Effector memory CD4-positive, alpha-beta T cell (primary cell): ENCODE data around the gene VSTM4.

Experiments
- DNase-seq, 3 donors: peaks; one replicate each; pipeline ENCODE4 v3.0.0-alpha.2; 2020
- H3K27ac ChIP-seq: 2 replicates; pipeline ENCODE4 v1.7.0; 2013; ENCODE audit warnings: mild to moderate bottlenecking, low read length, moderate library complexity; ENCODE audit not compliant: insufficient read depth, poor library complexity, severe bottlenecking
- H3K27me3 ChIP-seq: replicated peaks from 2 replicates; pipeline ENCODE4 v1.7.0; 2013; ENCODE audit warnings: mild to moderate bottlenecking, low read length; ENCODE audit not compliant: insufficient read depth, control insufficient read depth, poor library complexity, severe bottlenecking
- H3K36me3 ChIP-seq: 2 replicates; pipeline ENCODE4 v1.7.0; 2013; ENCODE audit warnings: mild to moderate bottlenecking, low read length, moderate library complexity; ENCODE audit not compliant: control insufficient read depth, insufficient read depth
- H3K4me1 ChIP-seq: 2 replicates; pipeline ENCODE4 v1.7.0; 2013; ENCODE audit warnings: low read length, mild to moderate bottlenecking; ENCODE audit not compliant: control insufficient read depth, insufficient read depth, poor library complexity, severe bottlenecking
- H3K4me3 ChIP-seq: 2 replicates; pipeline ENCODE4 v1.7.0; 2013; ENCODE audit warnings: low read length, low read depth, mild to moderate bottlenecking; ENCODE audit not compliant: insufficient read depth, poor library complexity, severe bottlenecking
- H3K9me3 ChIP-seq: 2 replicates; pipeline ENCODE4 v1.7.0; 2013; ENCODE audit warnings: mild to moderate bottlenecking, low read length, moderate library complexity; ENCODE audit not compliant: control insufficient read depth

The VSTM4 gene

DNA sequence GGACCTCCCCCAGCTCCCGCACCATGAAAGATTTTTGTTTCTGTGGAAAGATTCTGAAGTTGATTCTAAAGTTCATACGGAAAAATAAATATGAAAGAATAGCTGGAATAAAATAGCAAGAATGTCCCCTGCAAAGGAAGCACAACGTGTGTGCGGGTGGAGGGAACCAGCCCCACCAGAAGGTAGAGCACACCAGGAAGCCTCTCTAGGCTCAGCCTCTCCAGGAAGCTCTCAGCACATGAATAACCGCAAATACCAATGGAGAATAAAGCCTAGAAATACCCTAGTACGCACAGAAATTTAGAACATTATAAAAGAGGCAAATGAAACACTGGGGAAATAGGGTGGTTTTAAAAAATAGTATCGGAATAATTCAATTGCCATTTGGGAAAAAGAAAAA lies 43.1 kb upstream of the VSTM4 start:
- Histone ChIP-seq H3K4me1 (no peaks in the 10 kb centered on the region), H3K27ac (no peak overlapping the region), H3K36me3 (no peaks in the 10 kb centered on the region), H3K4me3 (no peak overlapping the region), H3K9me3 (no peaks in the 10 kb centered on the region), H3K27me3 (no peaks in the 10 kb centered on the region)
- no peak for DNase-seq

DNA sequence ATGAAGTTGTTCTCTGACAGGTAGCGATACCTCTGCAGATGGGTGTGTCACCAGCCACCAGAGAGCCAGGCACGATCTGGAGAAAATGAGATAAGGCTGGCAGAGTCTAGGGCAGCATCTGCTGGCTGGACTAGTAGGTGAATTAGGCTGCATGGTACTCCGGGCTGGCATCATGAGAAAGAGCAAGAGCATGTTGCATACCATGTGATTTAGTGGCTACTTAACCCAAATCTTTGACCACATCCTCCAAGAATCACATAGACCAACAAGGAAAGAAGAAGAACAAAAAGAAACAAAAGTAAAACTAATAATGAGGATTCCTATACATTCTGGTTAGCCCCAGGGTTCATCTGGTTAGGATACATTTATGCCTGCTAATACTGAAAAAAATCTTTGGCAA lies 41.9 kb upstream of the VSTM4 start:
- no peaks in the 10 kb centered on the region for H3K27me3 ChIP-seq
- no peaks in the 10 kb centered on the region for H3K9me3 ChIP-seq
- H3K4me3 ChIP-seq: no peak overlapping the region
- no peak for DNase-seq
- H3K36me3 ChIP-seq: no peaks in the 10 kb centered on the region
- no peak overlapping the region for H3K27ac ChIP-seq
- no peaks in the 10 kb centered on the region for H3K4me1 ChIP-seq

DNA sequence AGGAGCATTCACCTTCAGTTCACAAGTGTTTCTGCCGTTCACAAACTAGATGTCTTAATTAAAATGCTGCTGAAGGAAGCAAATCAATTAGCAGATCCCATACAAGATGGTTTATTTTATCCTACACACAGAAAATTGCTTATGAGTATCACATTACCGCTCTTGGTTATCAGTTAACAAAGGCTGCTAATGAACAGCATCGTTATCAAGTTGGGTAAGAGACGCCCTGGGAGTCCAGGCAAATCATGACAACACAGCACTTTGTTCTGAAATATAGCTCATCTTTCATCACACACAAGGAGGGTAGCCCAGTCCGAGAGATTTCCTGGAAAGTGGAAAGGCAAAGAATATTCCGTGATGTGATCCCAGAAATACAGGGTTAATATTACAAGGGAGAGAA lies 39.3 kb upstream of the VSTM4 start:
- Histone ChIP-seq H3K36me3 (no peaks in the 10 kb centered on the region), H3K4me1 (no peaks in the 10 kb centered on the region), H3K4me3 (no peak overlapping the region), H3K27ac (no peak overlapping the region), H3K9me3 (no peaks in the 10 kb centered on the region), H3K27me3 (no peaks in the 10 kb centered on the region)
- no peak for DNase-seq

DNA sequence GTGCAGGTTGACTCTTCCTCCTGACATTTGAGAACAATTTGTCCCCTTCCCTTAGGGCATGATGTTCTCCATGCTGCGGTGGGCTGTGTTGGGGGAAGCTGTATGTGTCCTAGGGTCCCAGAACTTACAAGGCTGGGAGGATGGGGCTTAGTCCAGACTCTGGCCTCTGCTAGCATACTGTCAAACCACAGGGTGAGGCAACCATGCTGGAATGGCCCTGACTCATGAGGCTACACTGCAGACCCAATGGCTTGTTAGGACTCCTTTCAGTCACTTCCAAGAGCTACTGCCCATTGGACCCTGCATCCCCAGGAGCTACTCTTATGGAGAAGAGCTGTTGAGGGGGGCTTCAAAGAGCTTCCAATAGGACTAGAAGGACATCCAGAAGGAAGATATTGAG lies 38.6 kb upstream of the VSTM4 start:
- no peaks in the 10 kb centered on the region for H3K27me3 ChIP-seq
- H3K27ac ChIP-seq: no peak overlapping the region
- no peaks in the 10 kb centered on the region for H3K9me3 ChIP-seq
- no peak overlapping the region for H3K4me3 ChIP-seq
- DNase-seq: no peak
- H3K4me1 ChIP-seq: no peaks in the 10 kb centered on the region
- H3K36me3 ChIP-seq: no peaks in the 10 kb centered on the region

DNA sequence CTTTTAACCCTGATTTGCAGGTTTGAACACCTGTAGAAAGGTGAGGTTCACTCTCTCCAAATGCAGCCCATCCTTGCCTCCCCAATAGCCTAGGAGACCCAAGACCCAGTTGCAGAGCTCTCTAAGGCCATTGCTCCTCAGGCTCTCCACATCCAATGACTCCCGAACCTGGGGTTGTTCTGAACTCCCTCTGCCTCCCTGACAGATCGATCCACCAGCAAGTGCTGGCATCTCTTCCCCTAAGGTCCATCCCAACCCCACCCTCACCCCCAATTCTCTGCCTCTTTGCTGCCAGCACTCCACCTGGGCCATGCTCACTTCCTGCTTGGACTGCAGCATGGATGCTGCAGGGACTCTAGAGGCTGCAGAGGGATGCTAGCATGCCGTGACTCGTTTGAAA lies 37.8 kb upstream of the VSTM4 start:
- no peak overlapping the region for H3K27ac ChIP-seq
- H3K4me3 ChIP-seq: no peak overlapping the region
- no peaks in the 10 kb centered on the region for H3K36me3 ChIP-seq
- no peaks in the 10 kb centered on the region for H3K4me1 ChIP-seq
- no peak for DNase-seq
- no peaks in the 10 kb centered on the region for H3K27me3 ChIP-seq
- H3K9me3 ChIP-seq: no peaks in the 10 kb centered on the region

DNA sequence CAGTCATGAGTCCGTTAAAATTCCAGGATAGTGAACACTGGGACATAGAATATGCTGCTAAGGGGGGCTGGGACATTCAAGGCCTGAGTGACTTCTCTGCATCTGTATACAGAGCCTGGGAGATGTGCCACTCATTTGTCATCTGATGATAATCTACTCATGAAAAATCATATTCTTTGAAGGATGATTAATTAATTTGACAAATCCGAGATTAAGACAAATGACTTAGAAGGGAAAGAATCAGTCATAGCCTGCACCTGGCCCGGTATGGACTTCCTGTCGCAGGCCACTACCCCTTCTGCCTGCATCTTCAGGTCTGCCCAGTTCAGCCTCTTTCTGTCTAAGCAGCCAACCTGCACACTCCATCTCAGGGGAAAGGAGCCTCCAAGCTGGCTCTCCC lies 37.3 kb upstream of the VSTM4 start:
- Histone ChIP-seq H3K4me1 (no peaks in the 10 kb centered on the region), H3K27ac (no peak overlapping the region), H3K36me3 (no peaks in the 10 kb centered on the region), H3K4me3 (no peak overlapping the region), H3K27me3 (no peaks in the 10 kb centered on the region), H3K9me3 (no peaks in the 10 kb centered on the region)
- DNase-seq: no peak

DNA sequence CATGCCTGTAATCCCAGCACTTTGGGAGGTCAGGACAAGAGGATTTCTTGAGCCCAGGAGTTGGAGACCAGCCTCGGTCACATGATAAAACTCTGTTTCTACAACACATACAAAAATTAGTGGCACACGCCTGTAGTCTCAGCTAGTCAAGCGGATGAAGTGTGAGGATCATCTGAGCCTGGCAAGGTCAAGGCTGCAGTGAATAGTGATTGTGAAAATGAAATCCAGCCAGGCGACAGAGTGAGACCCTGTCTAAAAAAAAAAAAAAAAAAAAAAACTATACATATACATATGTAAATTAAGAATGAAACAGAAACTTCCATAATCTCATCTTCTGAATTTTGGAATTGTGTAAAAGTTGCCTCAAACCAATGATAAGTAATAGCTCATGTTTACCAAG lies 36.7 kb upstream of the VSTM4 start:
- Histone ChIP-seq H3K27ac (no peak overlapping the region), H3K36me3 (no peaks in the 10 kb centered on the region), H3K4me3 (no peak overlapping the region), H3K9me3 (no peaks in the 10 kb centered on the region), H3K4me1 (no peaks in the 10 kb centered on the region), H3K27me3 (no peaks in the 10 kb centered on the region)
- DNase-seq: no peak

DNA sequence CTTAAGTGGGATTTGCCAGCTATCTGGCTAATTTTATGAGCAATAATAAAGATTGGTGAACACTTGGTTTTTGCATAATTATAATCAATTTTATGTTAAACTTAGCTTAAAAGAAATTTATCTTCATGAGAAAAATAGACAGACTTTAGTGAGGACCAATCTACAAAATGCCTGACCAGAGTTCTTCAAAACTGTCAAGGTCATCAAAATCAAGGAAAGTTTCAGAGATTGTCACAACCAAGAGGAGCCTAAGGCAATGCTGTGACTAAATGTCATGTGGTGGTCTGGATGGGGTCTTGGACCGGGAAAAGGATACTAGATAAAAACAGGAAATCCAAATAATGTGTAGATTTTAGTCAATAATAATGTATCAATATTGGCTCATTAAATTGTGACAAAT lies 36.2 kb upstream of the VSTM4 start:
- Histone ChIP-seq H3K27ac (no peak overlapping the region), H3K9me3 (no peaks in the 10 kb centered on the region), H3K27me3 (no peaks in the 10 kb centered on the region), H3K4me3 (no peak overlapping the region), H3K4me1 (no peaks in the 10 kb centered on the region), H3K36me3 (no peaks in the 10 kb centered on the region)
- no peak for DNase-seq

DNA sequence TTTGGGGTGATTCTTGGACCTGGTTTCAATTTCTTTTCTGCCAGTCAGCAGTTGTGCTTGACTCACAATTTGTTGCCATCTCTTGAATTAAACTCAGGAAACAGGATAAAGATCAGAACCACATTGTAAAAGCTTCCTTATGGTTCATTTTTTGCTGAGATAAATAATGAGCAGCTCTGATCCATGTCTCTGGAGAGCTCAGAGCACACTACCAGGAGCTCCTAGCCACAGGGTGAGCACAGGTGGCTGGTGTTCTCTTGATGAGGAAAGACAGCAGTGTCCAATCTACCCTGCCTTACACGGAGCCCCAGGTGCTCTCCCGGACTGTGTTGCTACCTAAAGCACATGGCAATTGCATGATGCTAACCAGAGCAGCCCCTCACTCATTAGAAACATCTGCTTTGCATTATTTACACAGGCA lies 35.7 kb upstream of the VSTM4 start:
- H3K4me1 ChIP-seq: no peaks in the 10 kb centered on the region
- H3K27me3 ChIP-seq: no peaks in the 10 kb centered on the region
- H3K36me3 ChIP-seq: no peaks in the 10 kb centered on the region
- no peak overlapping the region for H3K27ac ChIP-seq
- no peak overlapping the region for H3K4me3 ChIP-seq
- no peak for DNase-seq
- no peaks in the 10 kb centered on the region for H3K9me3 ChIP-seq

DNA sequence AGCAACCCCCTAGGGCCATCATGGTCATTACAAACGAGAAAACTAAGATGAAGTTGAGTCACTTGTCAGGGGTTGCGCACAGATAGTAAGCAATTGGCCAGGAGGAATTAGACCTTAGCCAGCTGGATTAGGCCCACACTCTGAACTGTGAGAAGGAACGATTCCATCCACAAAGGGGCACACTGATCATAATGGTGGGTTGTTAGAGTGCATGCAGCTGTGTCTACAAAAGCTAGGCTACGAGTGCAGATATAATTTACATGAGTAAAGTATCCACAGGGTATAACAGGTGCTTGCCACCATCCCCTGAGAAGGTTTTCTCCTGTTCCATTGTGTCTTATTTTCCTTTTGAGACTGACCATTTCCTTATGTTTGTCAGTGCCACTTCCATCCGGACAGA lies 35.1 kb upstream of the VSTM4 start:
- no peaks in the 10 kb centered on the region for H3K27me3 ChIP-seq
- no peaks in the 10 kb centered on the region for H3K36me3 ChIP-seq
- H3K4me1 ChIP-seq: no peaks in the 10 kb centered on the region
- no peaks in the 10 kb centered on the region for H3K9me3 ChIP-seq
- no peak for DNase-seq
- no peak overlapping the region for H3K4me3 ChIP-seq
- H3K27ac ChIP-seq: no peak overlapping the region

DNA sequence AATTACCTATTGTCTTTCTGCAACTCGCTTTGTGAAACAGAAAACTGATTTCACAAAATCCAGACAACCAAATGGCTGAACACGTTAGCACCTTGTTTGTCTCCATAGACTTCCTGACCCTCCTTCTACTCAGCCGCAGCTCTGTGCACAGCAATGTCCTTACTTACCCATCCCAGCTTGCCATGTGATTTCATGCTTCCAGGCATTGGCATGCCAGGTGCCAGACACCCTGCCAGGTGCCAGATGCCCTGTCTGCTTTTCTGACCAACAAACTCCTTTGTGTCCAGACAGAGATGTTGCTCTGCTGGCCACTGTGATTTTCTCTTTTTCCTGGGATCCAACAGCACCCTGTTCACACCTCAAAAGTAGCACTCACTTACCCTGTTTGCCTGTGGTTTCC lies 34.6 kb upstream of the VSTM4 start:
- Histone ChIP-seq H3K4me1 (no peaks in the 10 kb centered on the region), H3K27ac (no peak overlapping the region), H3K27me3 (no peaks in the 10 kb centered on the region), H3K36me3 (no peaks in the 10 kb centered on the region), H3K9me3 (no peaks in the 10 kb centered on the region), H3K4me3 (no peak overlapping the region)
- no peak for DNase-seq
